ENCODE data around the gene ARL5A.
"Not testable (repeated sequence)": the region's sequence is repeated elsewhere in the genome, so short reads cannot be mapped to it uniquely, and the experiment has no call there.

The ARL5A gene

GRCh38 chr2:151795646-151796240 is 32.5 kb downstream of the ARL5A start:
- DNase-seq (ENCODE audit: low read depth) = no peak

- not testable (repeated sequence) for DNase-seq (ENCODE audit: low read depth)
Measured at GRCh38 chr2:151794422-151794821, 33.8 kb downstream of the ARL5A start.

GRCh38 chr2:151793123-151793522 is 35.1 kb downstream of the ARL5A start:
- no peak for DNase-seq (ENCODE audit: low read depth)

GRCh38 chr2:151792589-151792988 is 35.6 kb downstream of the ARL5A start:
- no peak for DNase-seq (ENCODE audit: low read depth)

- DNase-seq (ENCODE audit: low read depth) = no peak
Measured at GRCh38 chr2:151791545-151791944, 36.7 kb downstream of the ARL5A start.

GRCh38 chr2:151790689-151791088 is 37.5 kb downstream of the ARL5A start:
- no peak for DNase-seq (ENCODE audit: low read depth)

GRCh38 chr2:151789055-151789834 is 39.0 kb downstream of the ARL5A start:
- no peak for DNase-seq (ENCODE audit: low read depth)

GRCh38 chr2:151786483-151786882 is 41.7 kb downstream of the ARL5A start:
- DNase-seq (ENCODE audit: low read depth) = no peak

- DNase-seq (ENCODE audit: low read depth) = no peak
Measured at GRCh38 chr2:151786077-151786476, 42.1 kb downstream of the ARL5A start.

GRCh38 chr2:151783133-151783520 is 45.1 kb downstream of the ARL5A start:
- DNase-seq (ENCODE audit: low read depth) = no peak

- DNase-seq (ENCODE audit: low read depth) = no peak
Measured at GRCh38 chr2:151782378-151783132, 45.7 kb downstream of the ARL5A start.

GRCh38 chr2:151781642-151782041 is 46.6 kb downstream of the ARL5A start:
- DNase-seq (ENCODE audit: low read depth) = no peak

- no peak for DNase-seq (ENCODE audit: low read depth)
Measured at GRCh38 chr2:151780938-151781337, 47.3 kb downstream of the ARL5A start.

- DNase-seq (ENCODE audit: low read depth) = no peak
Measured at GRCh38 chr2:151777935-151778334, 50.3 kb downstream of the ARL5A start.

GRCh38 chr2:151777487-151777886 is 50.7 kb downstream of the ARL5A start:
- no peak for DNase-seq (ENCODE audit: low read depth)

- DNase-seq (ENCODE audit: low read depth) = no peak
Measured at GRCh38 chr2:151776367-151776766, 51.9 kb downstream of the ARL5A start.

- no peak for DNase-seq (ENCODE audit: low read depth)
Measured at GRCh38 chr2:151775057-151775740, 53.0 kb downstream of the ARL5A start.

GRCh38 chr2:151774506-151774905 is 53.7 kb downstream of the ARL5A start:
- DNase-seq (ENCODE audit: low read depth) = no peak

- no peak for DNase-seq (ENCODE audit: low read depth)
Measured at GRCh38 chr2:151771599-151772358, 56.4 kb downstream of the ARL5A start.

- DNase-seq (ENCODE audit: low read depth) = no peak
Measured at GRCh38 chr2:151770995-151771394, 57.2 kb downstream of the ARL5A start.

GRCh38 chr2:151769606-151770005 is 58.6 kb downstream of the ARL5A start:
- no peak for DNase-seq (ENCODE audit: low read depth)

- no peak for DNase-seq (ENCODE audit: low read depth)
Measured at GRCh38 chr2:151767536-151767935, 60.7 kb downstream of the ARL5A start.

Measured in activated T-cell treated with anti-CD3 and anti-CD28 coated beads for 24 hours (primary cell).